ENCODE measurements around the gene CFAP46.
"Not testable (repeated sequence)": the region's sequence is repeated elsewhere in the genome, so short reads cannot be mapped to it uniquely, and the experiment has no call there.

CFAP46 gene

GRCh38 chr10:132912713-132913558 lies 29.4 kb downstream of the CFAP46 start:
- DNase-seq: no peak

- DNase-seq: no peak
Measured at GRCh38 chr10:132912225-132912712, 30.1 kb downstream of the CFAP46 start.

- DNase-seq: no peak
Measured at GRCh38 chr10:132911786-132912097, 30.6 kb downstream of the CFAP46 start.

- no peak for DNase-seq
Measured at GRCh38 chr10:132910901-132911785, 31.2 kb downstream of the CFAP46 start.

DNA sequence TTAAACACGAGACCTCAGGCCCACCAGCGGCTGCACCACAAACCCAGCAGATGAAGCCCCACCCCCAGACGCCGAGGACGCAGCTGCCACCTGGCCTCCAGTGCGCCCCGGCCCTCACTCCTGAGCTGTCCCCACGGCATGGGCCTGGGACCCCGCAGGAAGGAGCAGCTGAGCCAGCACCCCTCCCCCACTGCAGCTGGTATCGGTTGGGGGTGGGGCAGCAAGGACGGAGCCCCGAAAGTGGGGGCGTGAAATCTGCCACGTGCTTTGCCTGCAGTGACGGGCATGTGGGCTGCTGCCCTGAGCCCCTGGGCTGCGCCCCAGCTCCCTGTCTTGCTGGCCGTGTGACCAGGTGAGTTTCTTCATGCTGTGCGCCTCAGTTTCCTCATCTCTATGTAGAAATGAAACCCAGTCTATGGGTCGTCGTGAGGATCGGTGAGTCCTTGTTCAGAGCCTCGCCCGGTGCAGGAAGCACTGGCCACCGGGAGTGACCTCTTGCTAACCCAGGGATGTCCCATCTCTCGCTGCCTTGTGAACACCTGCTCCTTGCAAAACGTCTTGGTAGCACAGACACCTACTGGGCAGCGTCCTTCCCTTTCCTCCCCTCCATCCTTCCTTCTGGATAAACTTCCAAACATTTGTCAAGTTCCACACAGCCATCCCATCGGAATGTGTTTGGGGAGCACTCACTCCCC lies 32.0 kb downstream of the CFAP46 start:
- no peak for DNase-seq

- no peak for DNase-seq
Measured at GRCh38 chr10:132909491-132910071, 32.8 kb downstream of the CFAP46 start.

DNA sequence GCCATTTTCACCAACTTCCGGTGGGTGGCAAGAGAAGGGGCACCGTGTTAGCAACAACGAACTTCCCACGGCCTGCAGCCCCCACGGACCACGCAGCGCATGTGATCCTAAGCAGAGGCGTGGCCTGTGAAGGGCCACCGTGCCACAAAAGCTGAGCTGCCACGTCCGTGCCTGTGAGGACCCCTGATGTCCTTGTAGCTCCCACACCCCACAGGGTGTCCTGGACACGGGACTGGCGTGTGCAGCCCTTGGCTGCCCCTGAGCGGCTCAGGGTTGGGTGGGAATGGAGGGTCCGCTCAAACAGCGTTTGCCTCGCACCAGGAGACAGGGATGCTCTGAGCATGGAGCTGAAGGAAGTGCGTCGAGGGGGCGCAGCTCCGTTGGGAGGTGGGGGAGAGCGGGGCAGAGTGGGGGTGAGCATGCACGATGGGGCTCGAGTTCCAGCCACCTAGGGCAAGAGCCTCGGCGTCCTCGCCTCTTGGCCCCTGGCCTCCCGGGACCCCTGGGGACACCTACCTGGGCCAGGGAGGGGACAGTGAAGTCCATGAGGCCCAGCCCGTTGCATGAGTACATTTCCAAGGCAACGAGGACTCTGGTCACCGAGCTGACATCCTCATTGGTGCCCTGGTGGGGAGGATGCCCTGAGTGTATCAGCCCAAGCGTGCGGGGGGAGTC lies 33.6 kb downstream of the CFAP46 start:
- DNase-seq: no peak

GRCh38 chr10:132907821-132908620 lies 34.3 kb downstream of the CFAP46 start:
- no peak for DNase-seq

DNA sequence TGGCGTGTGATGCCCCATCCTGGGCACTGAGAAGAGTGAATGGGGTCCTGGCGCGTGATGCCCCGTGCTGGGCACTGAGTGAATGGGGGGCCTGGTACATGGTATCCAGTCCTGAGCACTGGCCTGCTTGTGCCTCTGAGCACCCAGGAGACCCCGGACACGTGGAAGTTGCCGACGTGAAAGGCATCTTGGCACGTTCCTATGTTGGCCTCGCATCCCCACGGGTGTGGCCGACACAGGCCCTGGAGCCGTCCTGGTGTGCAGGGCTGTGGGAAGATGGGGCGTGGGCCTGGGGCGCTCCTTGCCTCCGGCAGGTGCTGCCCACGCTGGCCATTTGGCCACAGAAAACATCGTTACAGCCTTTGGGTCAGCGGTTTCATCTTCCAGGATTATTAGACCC lies 35.5 kb downstream of the CFAP46 start:
- no peak for DNase-seq

GRCh38 chr10:132906106-132906505 lies 36.3 kb downstream of the CFAP46 start:
- DNase-seq: no peak

DNA sequence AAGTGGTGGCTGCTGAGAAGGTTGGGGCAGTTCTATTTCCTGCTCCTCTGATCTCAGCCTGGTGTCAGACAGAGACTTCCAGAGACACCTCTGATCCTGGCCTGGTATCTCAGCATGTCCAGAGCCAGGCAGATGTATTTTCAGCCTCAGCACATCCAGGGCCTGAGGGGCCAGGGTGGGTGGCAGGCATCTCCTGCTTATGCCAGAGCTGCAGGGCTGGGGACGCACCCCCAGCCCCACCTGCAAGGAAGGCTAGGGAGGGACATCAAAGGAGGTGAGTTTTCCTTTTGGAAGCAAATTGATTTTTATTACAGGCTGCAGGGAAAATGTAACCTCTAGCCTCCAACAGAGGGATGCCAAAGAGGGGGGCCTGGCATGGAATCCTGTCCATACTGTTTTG lies 36.7 kb downstream of the CFAP46 start:
- DNase-seq: no peak

- no peak for DNase-seq
Measured at GRCh38 chr10:132904814-132905649, 37.3 kb downstream of the CFAP46 start.

DNA sequence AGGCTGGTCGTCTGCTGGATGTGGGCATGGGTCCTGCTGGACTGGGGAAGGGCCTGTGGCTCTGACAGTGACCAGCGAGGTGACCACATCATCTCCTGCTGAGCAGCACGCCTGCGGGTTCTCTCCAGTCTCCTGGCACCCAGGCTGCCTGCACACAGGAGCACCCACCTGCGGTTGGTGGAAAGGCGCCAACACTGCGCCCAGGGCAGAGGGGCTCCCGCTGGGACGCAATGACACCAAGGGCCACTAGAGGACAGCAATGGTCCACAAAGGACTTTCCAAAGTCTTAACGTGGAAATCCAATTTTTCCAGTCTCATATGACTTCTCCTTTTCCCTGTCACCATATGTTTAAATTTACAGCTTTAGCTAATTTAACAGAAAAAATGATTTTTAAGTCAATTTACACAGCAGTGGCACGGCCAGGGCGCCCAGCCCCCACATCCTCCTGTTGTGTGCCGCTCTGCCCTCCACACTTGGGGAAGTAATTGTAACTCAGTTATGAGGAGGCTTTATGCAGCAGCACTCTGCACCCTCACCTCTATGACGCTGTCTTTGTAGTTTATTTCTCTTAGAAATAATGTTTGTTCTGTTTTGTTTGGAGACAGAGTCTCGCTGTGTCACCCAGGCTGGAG lies 38.1 kb downstream of the CFAP46 start:
- peak; percentile 53 for DNase-seq

DNA sequence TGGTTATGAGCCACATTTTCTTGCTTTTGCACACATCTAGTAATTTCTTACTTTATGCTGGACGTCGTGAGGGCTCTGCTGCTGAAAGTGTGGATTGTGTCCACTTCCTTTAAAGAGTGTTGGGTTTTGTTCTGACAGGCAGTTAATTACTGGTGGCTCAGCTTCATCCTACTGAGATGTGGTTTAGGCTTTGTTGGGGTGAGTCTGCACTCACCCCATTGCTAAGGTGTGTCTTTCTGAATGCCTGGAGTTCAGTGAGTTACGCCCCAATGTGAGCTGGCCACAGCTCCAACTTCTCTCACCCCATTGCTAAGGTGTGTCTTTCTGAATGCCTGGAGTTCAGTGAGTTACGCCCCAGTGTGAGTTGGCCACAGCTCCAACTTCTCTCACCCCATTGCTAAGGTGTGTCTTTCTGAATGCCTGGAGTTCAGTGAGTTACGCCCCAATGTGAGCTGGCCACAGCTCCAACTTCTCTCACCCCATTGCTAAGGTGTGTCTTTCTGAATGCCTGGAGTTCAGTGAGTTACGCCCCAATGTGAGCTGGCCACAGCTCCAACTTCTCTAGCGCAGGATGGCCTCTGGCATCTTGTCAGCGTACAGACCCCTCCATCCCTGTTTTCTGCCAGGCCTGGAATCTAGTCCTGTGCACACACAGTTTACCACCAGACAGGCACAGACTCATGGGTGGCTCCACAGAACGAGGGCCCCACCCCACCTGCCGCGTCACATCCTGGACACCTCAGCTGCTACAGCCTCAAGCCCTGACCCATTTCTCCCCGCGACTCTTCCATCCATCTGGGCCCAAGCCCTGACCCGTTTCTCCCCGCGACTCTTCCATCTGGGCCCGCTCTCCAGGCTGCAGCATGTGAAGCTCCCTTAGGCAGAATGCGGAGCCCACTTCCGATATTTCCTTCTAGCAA lies 39.5 kb downstream of the CFAP46 start:
- DNase-seq: not testable (repeated sequence)

DNA sequence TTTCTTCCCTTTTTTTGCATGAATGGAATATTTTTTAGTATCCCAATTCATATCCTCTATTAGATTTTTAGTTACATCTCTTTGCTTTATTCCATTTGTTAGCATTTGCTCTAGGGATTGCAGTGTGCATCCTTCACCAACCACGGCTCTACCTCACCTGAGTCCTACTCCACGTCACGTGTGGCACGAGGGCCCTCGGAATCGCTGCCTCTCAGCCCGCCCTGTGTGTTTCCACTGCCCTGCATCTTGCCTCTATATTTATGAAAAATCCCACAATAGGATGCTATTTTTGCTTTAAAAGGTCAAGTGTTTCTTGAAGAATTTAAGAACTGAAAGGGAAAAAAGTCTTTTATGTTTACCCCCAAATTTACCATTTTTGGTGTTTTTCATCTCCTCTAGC lies 41.0 kb downstream of the CFAP46 start:
- no peak for DNase-seq

DNA sequence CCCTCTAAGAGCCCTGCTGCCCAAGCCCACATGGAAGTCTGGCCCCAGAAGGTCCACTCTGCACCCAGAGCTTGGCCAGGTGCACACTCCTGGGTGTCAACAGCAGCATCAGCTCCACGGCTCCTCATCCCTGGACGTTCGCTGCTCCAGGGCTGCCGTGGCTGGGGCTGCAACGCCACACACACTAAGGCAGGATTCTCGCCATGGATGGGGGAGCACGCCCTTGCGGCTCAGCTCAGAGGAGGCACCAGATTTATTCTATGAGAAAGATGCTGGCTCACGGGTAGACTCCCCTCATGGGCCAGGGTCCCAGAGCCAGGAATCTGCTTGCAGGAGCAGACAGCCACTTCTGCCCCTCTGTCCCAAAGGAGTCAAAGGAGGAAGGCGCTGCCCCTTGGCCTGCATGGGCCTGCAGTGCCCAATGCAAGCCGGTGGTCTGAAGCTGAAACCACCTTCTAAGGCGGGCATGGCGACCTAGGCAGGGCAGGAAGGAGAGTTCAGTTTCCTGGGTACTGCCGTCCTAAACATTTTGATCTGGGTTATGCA lies 42.1 kb downstream of the CFAP46 start:
- DNase-seq: no peak

DNA sequence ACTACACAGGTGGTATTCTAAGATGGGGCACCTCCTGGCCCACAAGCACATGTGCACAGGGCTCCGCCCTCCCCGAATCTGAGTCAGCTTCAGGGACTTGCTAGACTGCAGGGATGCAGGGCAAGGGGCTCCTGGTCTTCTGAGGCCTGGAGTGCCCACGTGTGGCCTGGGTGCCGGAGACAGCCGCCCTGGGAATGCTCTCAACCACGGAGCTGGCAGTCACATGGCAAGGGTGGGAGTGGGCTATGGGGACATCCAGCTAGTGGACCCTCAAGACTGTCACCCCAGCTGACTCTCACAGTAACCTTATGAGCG lies 42.7 kb downstream of the CFAP46 start:
- DNase-seq: no peak

- DNase-seq: no peak
Measured at GRCh38 chr10:132899054-132899750, 43.2 kb downstream of the CFAP46 start.

Data from NCI-H82 (cell line).